GM19193 (cell line): ENCODE measurements around the gene RGS13.

Source experiments
- POLR2A ChIP-seq: IDR thresholded peaks from 4 replicates; pipeline ENCODE4 v1.6.1; 2011; ENCODE audit not compliant: insufficient read depth, insufficient read length; ENCODE audit errors: extremely low read depth

Gene RGS13

DNA sequence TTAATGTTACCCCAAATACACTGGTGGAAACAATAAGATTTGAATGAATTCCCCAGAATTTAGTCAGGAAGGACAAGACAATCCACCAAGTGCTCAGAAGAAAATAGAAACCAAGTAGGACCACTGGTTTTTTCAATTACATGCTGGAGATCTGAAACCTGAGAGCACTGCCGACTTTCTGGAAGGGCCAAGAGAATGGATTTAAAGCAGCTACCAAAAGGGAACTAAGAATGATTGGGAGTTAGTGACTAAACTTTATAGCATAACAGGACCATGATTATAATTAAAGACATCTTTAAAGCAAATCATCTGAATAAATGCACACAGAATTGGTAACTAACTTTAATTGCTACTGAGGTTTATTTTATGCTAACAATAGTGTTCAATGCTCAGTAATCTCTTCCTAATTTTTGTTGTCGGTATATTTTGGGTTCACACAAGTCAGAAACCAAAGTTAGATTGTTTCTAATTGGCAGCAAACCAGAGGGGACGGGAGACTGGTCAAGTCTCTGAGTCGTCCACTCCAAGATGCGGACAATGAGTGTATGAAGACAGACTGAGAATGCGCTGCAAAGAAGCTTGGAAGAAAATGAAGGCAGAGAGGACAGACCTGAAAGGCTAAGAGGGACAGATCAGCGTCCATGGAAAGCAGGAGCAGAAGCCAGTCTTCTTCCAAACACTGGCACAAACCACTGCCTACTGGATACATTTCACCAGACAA lies 2.3 kb upstream of the RGS13 start:
- no peak for TF ChIP-seq POLR2A

DNA sequence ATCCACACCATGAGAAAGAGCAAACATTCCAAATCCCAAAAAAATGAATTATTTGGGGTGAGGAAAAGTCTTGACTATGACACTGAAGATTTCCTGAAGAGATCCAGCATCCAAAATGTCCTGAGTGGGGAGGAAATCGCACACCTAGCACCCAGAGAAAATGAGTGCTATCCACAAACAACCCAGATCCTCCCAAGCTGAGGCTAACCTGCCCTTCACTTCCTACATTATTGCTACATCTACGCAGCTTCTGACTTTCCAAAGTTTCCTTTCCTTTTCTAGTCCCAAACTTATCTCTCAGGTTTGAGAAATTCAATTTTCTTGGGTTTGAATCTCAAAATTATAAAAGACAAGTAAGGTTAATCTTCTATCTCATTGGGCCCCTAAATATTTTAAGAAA lies 906 bp upstream of the RGS13 start:
- no peak for TF ChIP-seq POLR2A

DNA sequence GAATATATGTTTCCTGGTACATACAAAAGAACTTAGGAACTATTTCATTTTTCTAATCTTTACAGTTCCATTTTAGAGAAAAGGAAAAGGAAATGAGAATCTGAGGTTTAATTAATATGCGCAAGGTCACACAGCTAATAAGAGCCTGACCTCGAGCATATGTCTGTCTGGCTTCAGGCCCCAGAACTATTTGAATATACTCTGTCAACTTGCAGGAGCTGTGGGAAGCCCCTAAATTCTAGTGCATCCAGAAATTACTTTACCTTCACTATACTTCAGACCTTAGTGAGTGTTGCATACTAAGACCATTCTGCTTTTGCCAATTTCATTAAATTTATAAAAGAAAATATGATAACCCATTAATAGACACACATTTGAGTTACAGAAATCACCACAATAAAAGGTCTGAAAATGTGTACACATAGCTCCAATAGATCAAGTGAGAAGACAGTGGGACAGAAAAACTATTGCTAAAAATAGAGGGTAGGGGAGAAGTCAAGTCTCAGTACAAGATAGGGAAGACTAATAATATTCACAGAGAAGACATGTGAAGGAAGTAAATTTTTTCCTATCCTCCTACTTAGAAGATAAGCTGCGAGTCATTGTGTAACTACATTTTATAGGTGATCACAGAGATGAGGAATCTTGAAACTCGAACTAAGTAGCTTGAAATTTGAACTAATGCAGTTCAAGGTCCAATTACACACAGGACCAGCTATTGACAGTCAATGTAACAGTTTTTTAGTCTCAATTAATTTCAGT lies 3.8 kb downstream of the RGS13 start:
- no peak for TF ChIP-seq POLR2A

GRCh38 chr1:192652159-192652558 lies 16.2 kb downstream of the RGS13 start:
- TF ChIP-seq POLR2A = no peak

DNA sequence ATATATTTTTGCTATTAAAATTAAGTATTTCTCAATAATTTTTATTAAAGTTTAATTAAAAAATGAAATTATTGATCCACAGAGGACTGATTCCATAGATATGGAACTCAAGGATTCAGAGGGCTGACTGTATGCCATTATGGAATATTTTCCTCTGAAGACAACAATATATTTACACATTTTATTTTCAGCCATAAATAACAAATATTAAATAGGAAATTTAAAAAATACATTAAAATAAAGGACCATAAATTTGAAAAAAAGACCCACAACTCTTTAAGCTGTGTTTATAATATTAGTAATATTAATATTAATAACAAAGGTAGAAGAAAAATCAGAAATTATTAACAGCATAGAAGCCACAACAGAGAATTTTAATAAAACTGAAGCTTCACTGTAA lies 18.2 kb downstream of the RGS13 start:
- TF ChIP-seq POLR2A = no peak

DNA sequence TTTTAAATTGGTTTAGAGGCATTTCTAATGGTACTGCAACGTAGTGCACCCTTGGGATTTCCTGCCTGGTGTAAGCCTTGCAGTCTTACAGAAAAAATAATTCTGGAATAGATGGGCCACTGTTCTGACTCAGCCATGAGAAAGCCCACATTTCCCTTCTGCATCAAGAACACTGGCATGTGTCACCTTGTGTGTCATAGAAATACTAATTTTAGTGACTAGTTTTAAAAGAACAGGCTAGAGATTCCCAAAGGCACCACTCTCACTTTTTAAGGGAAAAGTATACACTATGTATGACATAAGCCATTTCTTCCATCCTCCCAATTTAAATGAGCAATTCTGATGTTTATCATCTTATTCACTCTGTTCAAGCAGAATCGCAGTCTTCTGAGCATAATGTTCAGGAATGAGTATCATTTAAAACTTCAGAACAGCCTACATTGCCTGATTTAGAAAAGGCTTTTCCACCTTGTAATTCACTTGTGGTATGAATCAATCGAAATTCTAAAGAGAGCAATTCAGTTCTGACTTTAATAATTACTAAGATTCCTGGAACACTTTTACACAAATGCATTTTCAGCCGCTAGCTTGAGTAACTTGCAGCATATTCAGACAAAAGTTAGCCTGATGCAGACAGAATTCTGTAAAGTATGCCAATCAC lies 18.8 kb downstream of the RGS13 start:
- no peak for TF ChIP-seq POLR2A

- no peak for TF ChIP-seq POLR2A
These were observed 21.8 kb downstream of the RGS13 start for GRCh38 chr1:192657760-192658159.

GRCh38 chr1:192658255-192658654 lies 22.3 kb downstream of the RGS13 start:
- TF ChIP-seq POLR2A = no peak

GRCh38 chr1:192660613-192661012 lies 24.7 kb downstream of the RGS13 start:
- no peak for TF ChIP-seq POLR2A

- no peak for TF ChIP-seq POLR2A
These were observed 32.5 kb downstream of the RGS13 start for GRCh38 chr1:192668409-192668983.

GRCh38 chr1:192669174-192669573 lies 33.2 kb downstream of the RGS13 start:
- TF ChIP-seq POLR2A = no peak

GRCh38 chr1:192675716-192676115 lies 39.8 kb downstream of the RGS13 start:
- no peak for TF ChIP-seq POLR2A

DNA sequence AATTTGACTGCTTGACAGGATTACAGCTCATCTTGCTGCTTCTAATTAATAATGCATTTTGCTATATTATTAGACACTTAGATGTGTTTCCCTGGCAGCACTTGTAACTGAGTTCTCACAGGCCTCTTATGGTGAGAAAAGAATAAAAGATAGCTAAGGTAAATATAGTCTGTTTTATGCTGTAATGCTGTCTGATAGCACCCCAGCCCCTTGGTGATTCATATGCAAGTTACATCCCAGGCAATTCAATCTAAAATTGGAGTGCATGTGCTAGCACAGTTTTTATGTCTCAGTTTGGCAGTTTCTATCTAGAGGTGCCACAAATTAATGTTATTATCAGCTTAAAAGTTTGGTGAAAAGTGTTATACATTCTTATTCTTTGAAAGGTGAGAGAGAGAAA lies 42.2 kb downstream of the RGS13 start:
- TF ChIP-seq POLR2A = no peak

DNA sequence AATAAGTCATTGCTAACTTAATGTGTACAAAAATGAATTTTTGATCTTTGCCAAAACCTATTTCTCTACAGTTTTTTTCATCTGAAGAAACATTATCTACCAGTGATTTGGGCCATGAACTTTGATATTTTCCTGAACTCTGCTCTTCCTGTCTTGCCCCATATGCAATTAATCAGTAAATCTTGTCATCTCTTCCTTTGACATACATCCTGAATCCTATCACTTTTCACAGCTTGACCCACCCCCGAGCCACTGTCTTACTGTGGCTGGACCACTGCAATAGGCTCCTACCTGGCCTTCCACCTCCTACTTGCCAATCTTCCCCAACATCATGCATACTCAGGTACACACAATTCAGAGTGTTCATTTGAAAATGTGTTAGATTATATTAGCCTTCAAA lies 46.4 kb downstream of the RGS13 start:
- no peak for TF ChIP-seq POLR2A

DNA sequence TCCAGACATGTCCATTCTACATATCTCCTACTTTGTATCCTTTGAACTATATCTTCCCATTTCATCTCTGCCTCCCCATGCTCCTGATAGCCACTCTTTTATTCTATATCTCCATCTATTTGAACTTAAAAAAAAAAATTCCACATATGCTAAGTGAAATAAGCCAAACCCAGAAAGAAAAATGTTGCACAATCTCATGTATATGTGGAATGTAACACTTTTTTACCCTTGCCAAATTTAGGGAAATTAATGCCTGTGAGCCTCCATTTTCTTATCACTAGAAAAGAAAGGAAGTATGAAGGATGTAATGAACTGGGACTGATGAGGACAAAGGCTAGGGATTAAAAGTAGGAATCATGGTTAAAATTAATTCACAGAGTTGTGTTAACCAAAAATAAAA lies 53.5 kb downstream of the RGS13 start:
- TF ChIP-seq POLR2A = no peak
